HUES48 (cell line): ENCODE measurements around the gene ACOT11.

Source experiments
- H3K27ac ChIP-seq: one replicate; pipeline ENCODE4 v1.7.0; 2013; ENCODE audit warnings: low read depth, low read length, inconsistent platforms
- H3K27me3 ChIP-seq: 2 replicates; pipeline ENCODE4 v1.6.1; 2013; ENCODE audit warnings: mild to moderate bottlenecking, low read length; ENCODE audit not compliant: control insufficient read depth, insufficient read depth
- H3K36me3 ChIP-seq: 2 replicates; pipeline ENCODE4 v1.6.1; 2013; ENCODE audit warnings: low read length; ENCODE audit not compliant: control insufficient read depth, insufficient read depth
- H3K4me1 ChIP-seq: 2 replicates; pipeline ENCODE4 v1.6.1; 2013; ENCODE audit warnings: mild to moderate bottlenecking, low read length; ENCODE audit not compliant: control insufficient read depth, insufficient read depth
- H3K4me3 ChIP-seq: 2 replicates; pipeline ENCODE4 v1.5.1; 2013; ENCODE audit warnings: mild to moderate bottlenecking, low read depth, low read length
- H3K9ac ChIP-seq: 2 replicates; pipeline ENCODE4 v1.6.1; 2013; ENCODE audit warnings: mild to moderate bottlenecking, low read depth, low read length, moderate library complexity
- H3K9me3 ChIP-seq: 2 replicates; pipeline ENCODE4 v1.6.1; 2013; ENCODE audit warnings: low read length; ENCODE audit not compliant: control insufficient read depth, insufficient read depth

ACOT11 gene

DNA sequence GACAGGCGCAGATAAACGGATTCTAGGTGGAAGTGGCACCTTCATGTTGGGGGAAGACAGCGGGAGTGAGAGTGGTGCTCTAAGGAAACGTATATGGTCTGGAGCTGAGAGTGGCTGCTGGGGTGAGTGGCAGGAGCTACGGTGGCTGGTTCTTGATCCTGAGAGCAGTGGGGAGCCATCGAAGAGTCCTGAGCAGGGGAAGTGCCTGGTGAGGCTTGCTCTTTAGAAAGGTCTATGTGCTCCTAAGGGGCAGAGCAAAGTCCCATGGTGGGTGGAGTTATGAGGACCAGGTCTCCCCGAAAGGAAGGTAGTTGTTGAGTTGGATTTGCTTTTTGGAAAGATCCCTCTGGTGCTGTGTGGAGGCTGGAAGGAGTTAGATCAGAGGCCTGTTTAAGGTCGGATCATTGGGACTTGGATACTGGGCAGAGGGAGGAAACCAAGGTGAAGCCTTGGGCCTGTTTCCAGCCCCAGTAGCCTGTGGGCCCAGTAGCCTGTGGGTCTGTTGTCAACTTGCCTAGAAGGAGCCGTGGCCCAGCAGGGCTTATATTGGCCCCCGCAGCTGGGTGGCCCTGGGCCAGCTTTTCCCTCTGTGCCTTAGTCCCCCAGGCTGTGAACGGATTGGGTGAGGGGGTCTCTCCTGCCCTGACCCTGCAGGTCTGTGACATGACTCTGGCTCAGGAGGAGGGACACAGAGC, 33.0 kb downstream of the ACOT11 start:
- no peaks in the 10 kb centered on the region for H3K27me3 ChIP-seq
- H3K27ac ChIP-seq, result no peak overlapping the region
- H3K4me1 ChIP-seq, result peaks cover 28% of the 10 kb centered on the region
- no peak overlapping the region for H3K4me3 ChIP-seq
- no peaks in the 10 kb centered on the region for H3K36me3 ChIP-seq
- H3K9ac ChIP-seq, result no peak overlapping the region
- no peaks in the 10 kb centered on the region for H3K9me3 ChIP-seq

DNA sequence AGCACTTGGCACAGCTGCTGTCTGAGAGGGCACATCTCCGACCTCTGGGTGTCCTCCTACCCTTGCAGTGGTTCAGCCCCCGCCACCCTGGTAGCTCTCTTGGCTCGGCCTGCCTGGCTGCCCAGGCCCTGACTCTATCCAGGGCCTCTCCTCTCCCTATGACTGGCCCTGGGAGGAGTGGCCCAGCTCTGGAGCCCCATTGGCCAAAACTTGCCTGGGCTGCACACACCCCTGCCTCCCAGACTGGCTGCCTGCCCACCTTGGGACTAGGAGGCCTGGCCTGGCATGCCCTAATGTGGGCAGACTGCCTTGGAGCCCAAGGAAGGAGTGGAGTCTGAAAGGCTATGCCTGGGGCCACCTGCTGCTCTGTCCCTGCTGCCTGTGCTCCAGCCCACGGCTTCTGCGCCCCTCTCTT, 33.6 kb downstream of the ACOT11 start:
- Histone ChIP-seq H3K27ac (no peak overlapping the region), H3K4me1 (peaks cover 28% of the 10 kb centered on the region), H3K4me3 (no peak overlapping the region), H3K36me3 (no peaks in the 10 kb centered on the region), H3K27me3 (no peaks in the 10 kb centered on the region), H3K9me3 (no peaks in the 10 kb centered on the region), H3K9ac (no peak overlapping the region)

DNA sequence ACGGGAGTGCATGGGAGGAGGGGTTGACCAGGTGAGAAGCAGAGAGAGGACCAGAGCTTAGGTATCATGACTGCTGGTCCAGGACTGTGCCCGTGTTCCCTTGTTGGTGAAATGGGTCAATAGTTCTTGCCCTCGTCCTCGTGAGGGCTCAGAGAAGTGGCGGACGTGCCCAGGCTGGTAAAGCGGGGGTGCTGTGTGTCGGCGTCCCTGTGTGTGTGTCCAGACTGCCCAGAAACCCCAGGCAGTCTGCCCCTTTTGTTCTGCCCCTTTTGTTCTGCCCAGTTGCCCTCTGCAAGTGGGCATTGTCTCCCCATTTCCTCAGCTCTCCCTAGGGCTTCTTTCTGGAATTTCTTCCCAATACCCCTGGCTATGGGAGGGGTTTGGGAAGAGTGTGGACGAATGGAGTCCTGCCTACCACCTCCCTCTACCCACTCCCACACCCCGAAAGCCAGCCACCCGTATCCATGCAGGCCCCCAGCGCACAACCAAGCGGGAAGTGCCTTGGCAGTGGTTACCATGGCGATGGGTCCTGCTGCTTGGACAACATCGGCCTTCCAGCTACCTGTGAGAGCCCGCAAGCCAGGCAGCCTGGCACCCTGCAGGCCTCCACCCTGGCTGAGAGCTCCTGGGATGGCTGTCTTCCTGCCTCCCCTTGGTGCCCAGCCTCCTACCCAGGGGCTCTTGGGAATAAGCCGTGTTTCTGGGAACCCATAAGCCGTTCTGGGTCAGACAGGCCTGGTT, 34.7 kb downstream of the ACOT11 start:
- Histone ChIP-seq H3K27ac (peak overlapping the region; percentile 22), H3K4me1 (peaks cover 28% of the 10 kb centered on the region), H3K4me3 (no peak overlapping the region), H3K9me3 (no peaks in the 10 kb centered on the region), H3K36me3 (no peaks in the 10 kb centered on the region), H3K9ac (no peak overlapping the region), H3K27me3 (no peaks in the 10 kb centered on the region)

DNA sequence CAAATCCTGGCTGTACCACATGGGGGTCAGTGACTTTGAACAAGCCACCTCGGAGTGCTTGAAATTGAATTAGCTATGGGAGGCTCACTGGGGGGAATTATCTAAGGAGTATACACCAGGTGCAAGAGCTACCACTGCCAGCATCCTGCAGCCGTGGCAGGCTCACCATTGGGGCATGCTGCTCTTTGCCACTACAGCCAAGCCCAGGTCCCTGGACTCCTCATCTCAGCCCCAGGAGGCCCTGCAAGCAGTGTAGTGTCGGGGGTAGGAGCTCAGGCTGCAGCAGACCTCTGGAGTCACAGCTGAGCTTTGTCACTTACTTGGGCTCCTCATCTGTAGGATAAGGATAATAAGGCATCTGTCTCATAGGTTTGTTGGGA, 35.3 kb downstream of the ACOT11 start:
- Histone ChIP-seq H3K27ac (peak overlapping the region; percentile 22), H3K9me3 (no peaks in the 10 kb centered on the region), H3K36me3 (no peaks in the 10 kb centered on the region), H3K27me3 (no peaks in the 10 kb centered on the region), H3K4me1 (peaks cover 28% of the 10 kb centered on the region), H3K4me3 (no peak overlapping the region), H3K9ac (no peak overlapping the region)

DNA sequence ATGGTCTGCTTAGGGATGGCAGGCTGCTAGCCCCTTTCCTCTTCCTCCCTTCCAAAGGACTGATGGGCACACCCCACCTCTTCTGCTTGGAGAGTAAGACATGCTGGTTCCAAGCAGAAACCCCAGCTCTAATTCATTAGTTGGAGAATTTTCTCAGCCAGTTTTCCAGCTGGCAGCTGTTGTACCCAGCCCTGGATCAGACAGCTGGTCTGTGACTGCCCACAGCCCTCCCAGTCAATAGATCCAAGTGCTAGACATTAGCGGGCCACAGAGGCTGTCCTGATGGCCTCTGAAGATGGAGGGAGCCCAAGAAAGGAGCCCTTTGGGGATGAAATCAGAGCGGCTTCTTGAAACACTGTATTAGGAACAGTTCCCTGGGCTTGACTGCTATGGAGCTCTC, 35.8 kb downstream of the ACOT11 start:
- H3K27ac ChIP-seq, result no peak overlapping the region
- no peak overlapping the region for H3K4me3 ChIP-seq
- H3K9me3 ChIP-seq, result no peaks in the 10 kb centered on the region
- H3K36me3 ChIP-seq, result no peaks in the 10 kb centered on the region
- peaks cover 26% of the 10 kb centered on the region for H3K4me1 ChIP-seq
- H3K27me3 ChIP-seq, result no peaks in the 10 kb centered on the region
- H3K9ac ChIP-seq, result no peak overlapping the region

DNA sequence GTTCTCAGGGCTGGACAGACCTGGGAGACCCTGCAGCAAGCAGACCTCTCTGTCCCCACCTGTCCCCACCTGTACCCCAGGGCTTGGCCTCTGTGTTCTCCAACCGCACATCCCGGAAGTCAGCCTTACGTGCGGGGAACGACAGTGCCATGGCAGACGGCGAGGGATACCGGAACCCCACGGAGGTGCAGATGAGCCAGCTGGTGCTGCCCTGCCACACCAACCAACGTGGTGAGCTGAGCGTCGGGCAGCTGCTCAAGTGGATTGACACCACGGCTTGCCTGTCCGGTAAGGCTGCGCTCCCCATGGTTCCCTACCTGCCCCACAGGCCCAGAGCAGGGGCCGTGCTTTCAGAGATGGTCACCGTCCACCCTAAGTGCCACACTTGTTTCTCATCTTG, 36.5 kb downstream of the ACOT11 start:
- H3K27ac ChIP-seq, result no peak overlapping the region
- peaks cover 20% of the 10 kb centered on the region for H3K4me1 ChIP-seq
- H3K9ac ChIP-seq, result no peak overlapping the region
- no peak overlapping the region for H3K4me3 ChIP-seq
- H3K36me3 ChIP-seq, result no peaks in the 10 kb centered on the region
- H3K9me3 ChIP-seq, result no peaks in the 10 kb centered on the region
- H3K27me3 ChIP-seq, result no peaks in the 10 kb centered on the region

DNA sequence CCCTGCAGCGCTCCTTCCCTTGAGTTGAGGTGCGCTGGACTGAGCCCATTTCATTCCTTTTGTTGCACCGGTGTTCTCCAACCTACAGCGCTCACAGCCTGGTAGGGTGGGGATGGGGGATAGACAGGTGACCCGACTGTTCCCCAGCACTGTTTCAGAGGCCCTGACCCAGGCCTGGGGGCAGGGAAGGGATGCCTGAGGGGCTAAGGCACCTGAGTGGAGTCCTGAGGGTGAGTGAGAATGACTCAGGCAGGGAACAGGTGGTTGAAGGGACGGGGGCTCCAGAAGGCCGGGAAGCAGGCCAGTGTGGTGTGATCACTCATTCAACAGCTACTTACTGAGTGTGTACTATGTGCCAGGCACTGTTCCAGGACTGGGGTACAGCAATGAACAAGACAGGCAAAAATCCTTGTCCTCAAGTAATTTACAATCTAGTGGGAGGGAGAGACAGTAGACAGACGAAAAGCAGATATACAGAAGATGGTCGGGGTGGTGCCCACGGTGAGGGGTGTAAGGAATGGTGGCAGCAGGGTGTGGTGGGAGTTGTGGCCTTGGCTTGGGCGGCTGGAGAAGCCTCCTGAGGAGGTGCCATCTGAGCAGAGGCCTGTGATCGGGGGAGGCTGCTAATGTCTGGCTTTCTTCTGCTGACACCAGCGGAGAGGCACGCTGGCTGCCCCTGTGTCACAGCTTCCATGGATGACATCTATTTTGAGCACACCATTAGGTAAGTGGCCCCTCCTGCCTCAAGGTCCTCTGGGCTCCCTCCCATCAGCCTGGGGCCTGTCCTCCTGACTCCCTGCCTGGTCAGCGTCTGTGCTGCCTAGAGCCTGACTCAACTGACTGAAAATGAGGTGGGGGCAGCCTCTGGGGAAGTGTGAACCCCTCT, 37.4 kb downstream of the ACOT11 start:
- Histone ChIP-seq H3K27ac (no peak overlapping the region), H3K4me1 (peaks cover 23% of the 10 kb centered on the region), H3K36me3 (no peaks in the 10 kb centered on the region), H3K9me3 (no peaks in the 10 kb centered on the region), H3K9ac (no peak overlapping the region), H3K4me3 (no peak overlapping the region), H3K27me3 (no peaks in the 10 kb centered on the region)

DNA sequence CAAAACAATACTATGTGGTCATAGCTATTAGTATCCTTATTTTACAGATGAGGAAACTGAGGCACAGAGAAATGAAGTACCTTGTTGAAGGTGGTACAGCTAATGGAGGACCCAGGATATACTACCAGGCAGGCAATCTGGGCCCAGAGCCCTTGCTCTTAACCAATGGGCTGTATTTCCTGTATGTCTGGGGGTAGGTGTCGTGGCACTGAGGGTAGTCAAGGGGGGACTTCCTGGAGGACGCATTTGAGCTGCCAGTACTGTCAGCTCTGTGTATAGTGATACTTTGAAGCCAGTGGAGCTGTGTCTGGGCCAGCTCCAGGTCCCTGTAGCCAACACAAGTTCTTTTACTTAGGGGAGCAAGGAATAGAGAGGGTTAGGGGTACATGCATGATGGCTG, 40.3 kb downstream of the ACOT11 start:
- peaks cover 11% of the 10 kb centered on the region for H3K4me1 ChIP-seq
- no peak overlapping the region for H3K9ac ChIP-seq
- H3K27ac ChIP-seq, result no peak overlapping the region
- no peaks in the 10 kb centered on the region for H3K27me3 ChIP-seq
- no peak overlapping the region for H3K4me3 ChIP-seq
- H3K36me3 ChIP-seq, result no peaks in the 10 kb centered on the region
- H3K9me3 ChIP-seq, result no peaks in the 10 kb centered on the region

DNA sequence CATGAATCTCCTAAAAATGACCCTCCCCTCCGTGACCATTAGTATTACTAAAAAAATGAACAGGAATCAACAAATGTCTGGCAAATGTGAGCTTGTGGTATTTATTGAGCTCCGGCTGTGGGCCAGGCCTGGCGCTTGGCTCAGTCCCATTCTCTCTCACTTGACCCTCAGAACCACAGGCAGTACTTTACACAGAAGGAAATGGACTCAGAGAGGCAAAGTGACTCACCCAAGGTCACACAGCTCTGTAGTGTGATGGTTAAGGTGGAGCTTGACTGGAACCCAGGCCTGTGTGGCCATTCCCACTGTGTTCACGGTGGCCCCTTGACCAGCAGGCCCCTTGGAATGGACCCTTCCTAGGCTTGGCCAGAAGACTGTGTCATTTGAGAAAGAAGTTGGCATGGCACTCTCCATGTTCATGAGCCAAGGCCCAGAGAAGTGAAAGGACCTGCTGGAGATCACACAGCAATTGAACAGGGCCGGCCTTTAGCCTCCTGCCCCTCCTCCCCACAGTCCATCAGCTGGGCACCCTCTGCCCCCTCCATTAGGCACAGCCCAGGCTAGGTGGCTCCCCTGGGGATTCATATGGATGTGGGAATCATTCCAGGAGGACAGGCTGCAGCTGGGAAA, 43.2 kb downstream of the ACOT11 start:
- no peak overlapping the region for H3K4me3 ChIP-seq
- peaks cover 9% of the 10 kb centered on the region for H3K4me1 ChIP-seq
- H3K27ac ChIP-seq, result no peak overlapping the region
- no peak overlapping the region for H3K9ac ChIP-seq
- no peaks in the 10 kb centered on the region for H3K36me3 ChIP-seq
- no peaks in the 10 kb centered on the region for H3K9me3 ChIP-seq
- H3K27me3 ChIP-seq, result no peaks in the 10 kb centered on the region

DNA sequence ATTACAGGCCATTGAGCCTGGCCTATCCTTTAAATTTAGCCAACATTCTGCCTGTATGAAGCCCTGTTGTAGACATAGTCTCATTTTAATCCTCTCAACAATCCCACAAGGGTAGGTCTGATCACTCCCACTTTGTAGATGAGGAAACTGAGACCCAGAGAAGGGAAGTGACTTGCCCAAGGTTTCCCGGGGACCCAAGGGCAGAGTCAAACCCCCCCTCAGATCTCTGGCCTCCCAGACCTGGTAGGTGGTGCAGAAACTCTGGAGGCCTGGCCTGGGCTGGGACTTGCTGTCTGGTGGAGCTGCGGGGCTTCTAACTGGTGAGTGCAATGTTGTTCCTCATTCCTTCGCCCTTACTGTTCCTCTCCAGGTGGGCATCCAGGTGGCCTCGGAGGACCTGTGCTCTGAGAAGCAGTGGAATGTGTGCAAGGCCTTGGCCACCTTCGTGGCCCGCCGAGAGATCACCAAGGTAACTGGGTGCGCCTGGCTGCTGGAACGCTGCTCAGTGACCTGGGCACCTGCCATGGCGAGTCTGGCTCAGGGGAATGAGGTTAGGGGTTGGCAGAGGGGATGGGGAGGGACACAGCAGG, 45.6 kb downstream of the ACOT11 start:
- H3K27me3 ChIP-seq, result no peaks in the 10 kb centered on the region
- H3K27ac ChIP-seq, result no peak overlapping the region
- peaks cover 16% of the 10 kb centered on the region for H3K4me1 ChIP-seq
- H3K4me3 ChIP-seq, result no peak overlapping the region
- H3K9me3 ChIP-seq, result no peaks in the 10 kb centered on the region
- no peak overlapping the region for H3K9ac ChIP-seq
- H3K36me3 ChIP-seq, result no peaks in the 10 kb centered on the region
